Measurements from ENCODE around the gene TMEM248.
A peak's percentile ranks its signal among the peaks of the same experiment; 100 is the strongest.
"Not testable (repeated sequence)": the region's sequence is repeated elsewhere in the genome, so short reads cannot be mapped to it uniquely, and the experiment has no call there.

TMEM248 gene

DNA sequence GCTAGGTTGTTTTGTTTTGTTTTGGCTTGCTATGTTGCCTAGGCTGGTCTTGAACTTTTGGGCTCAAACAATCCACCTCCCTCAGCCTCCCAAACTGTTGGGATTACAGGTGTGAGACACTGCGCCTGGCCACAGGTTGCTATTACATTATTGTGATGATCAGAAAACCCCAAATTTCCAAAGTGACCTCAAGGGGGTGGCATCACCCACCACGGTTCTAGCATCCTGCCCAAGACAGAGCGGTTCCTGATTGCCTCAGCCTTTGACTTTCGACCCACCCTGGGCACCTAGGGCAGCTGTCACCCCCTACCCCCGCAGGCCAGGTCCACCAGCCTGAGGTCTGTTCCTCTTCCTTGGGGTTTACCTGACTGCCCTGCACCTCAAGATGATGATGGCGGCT is 46.0 kb downstream of the TMEM248 start:
- no peak for ATAC-seq
- TF ChIP-seq, protein P1, sequence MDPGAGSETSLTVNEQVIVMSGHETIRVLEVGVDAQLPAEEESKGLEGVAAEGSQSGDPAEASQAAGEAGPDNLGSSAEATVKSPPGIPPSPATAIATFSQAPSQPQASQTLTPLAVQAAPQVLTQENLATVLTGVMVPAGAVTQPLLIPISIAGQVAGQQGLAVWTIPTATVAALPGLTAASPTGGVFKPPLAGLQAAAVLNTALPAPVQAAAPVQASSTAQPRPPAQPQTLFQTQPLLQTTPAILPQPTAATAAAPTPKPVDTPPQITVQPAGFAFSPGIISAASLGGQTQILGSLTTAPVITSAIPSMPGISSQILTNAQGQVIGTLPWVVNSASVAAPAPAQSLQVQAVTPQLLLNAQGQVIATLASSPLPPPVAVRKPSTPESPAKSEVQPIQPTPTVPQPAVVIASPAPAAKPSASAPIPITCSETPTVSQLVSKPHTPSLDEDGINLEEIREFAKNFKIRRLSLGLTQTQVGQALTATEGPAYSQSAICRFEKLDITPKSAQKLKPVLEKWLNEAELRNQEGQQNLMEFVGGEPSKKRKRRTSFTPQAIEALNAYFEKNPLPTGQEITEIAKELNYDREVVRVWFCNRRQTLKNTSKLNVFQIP (CRISPR knock-in tag; IDR thresholded peaks at IDR 0.05; ENCODE audit: borderline replicate concordance, low read depth), result no peak
- TF ChIP-seq RARB (CRISPR knock-in tag; IDR thresholded peaks at IDR 0.05) (no peak), ZNF565 (CRISPR knock-in tag; conservative IDR thresholded peaks at IDR 0.05; ENCODE audit: low read depth) (no peak), ESRRG (CRISPR knock-in tag; IDR thresholded peaks at IDR 0.05) (no peak), BACH2 (CRISPR knock-in tag; IDR thresholded peaks at IDR 0.05; ENCODE audit: borderline replicate concordance) (no peak), PPARA (CRISPR knock-in tag; IDR thresholded peaks at IDR 0.05; ENCODE audit: borderline replicate concordance) (no peak), ZFP3 (CRISPR knock-in tag; IDR thresholded peaks at IDR 0.05) (no peak), ZC3H10 (CRISPR knock-in tag; IDR thresholded peaks at IDR 0.05) (no peak), SNAI2 (CRISPR knock-in tag; IDR thresholded peaks at IDR 0.05) (no peak), TOX (CRISPR knock-in tag; IDR thresholded peaks at IDR 0.05; ENCODE audit: borderline replicate concordance) (no peak), GLIS3 (CRISPR knock-in tag; IDR thresholded peaks at IDR 0.05) (no peak), ZFP30 (CRISPR knock-in tag; IDR thresholded peaks at IDR 0.05) (no peak), ZNF70 (CRISPR knock-in tag; IDR thresholded peaks at IDR 0.05) (no peak), ISL1 (CRISPR knock-in tag; IDR thresholded peaks at IDR 0.05) (no peak)
- TF ChIP-seq, protein P2, sequence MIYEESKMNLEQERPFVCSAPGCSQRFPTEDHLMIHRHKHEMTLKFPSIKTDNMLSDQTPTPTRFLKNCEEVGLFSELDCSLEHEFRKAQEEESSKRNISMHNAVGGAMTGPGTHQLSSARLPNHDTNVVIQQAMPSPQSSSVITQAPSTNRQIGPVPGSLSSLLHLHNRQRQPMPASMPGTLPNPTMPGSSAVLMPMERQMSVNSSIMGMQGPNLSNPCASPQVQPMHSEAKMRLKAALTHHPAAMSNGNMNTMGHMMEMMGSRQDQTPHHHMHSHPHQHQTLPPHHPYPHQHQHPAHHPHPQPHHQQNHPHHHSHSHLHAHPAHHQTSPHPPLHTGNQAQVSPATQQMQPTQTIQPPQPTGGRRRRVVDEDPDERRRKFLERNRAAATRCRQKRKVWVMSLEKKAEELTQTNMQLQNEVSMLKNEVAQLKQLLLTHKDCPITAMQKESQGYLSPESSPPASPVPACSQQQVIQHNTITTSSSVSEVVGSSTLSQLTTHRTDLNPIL (CRISPR knock-in tag; IDR thresholded peaks at IDR 0.05; ENCODE audit: low read depth), result no peak
- TF ChIP-seq, protein P3, sequence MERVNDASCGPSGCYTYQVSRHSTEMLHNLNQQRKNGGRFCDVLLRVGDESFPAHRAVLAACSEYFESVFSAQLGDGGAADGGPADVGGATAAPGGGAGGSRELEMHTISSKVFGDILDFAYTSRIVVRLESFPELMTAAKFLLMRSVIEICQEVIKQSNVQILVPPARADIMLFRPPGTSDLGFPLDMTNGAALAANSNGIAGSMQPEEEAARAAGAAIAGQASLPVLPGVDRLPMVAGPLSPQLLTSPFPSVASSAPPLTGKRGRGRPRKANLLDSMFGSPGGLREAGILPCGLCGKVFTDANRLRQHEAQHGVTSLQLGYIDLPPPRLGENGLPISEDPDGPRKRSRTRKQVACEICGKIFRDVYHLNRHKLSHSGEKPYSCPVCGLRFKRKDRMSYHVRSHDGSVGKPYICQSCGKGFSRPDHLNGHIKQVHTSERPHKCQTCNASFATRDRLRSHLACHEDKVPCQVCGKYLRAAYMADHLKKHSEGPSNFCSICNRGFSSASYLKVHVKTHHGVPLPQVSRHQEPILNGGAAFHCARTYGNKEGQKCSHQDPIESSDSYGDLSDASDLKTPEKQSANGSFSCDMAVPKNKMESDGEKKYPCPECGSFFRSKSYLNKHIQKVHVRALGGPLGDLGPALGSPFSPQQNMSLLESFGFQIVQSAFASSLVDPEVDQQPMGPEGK (CRISPR knock-in tag; IDR thresholded peaks at IDR 0.05; ENCODE audit: borderline replicate concordance), result no peak
- TF ChIP-seq, protein P4, sequence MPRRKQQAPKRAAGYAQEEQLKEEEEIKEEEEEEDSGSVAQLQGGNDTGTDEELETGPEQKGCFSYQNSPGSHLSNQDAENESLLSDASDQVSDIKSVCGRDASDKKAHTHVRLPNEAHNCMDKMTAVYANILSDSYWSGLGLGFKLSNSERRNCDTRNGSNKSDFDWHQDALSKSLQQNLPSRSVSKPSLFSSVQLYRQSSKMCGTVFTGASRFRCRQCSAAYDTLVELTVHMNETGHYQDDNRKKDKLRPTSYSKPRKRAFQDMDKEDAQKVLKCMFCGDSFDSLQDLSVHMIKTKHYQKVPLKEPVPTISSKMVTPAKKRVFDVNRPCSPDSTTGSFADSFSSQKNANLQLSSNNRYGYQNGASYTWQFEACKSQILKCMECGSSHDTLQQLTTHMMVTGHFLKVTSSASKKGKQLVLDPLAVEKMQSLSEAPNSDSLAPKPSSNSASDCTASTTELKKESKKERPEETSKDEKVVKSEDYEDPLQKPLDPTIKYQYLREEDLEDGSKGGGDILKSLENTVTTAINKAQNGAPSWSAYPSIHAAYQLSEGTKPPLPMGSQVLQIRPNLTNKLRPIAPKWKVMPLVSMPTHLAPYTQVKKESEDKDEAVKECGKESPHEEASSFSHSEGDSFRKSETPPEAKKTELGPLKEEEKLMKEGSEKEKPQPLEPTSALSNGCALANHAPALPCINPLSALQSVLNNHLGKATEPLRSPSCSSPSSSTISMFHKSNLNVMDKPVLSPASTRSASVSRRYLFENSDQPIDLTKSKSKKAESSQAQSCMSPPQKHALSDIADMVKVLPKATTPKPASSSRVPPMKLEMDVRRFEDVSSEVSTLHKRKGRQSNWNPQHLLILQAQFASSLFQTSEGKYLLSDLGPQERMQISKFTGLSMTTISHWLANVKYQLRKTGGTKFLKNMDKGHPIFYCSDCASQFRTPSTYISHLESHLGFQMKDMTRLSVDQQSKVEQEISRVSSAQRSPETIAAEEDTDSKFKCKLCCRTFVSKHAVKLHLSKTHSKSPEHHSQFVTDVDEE (CRISPR knock-in tag; IDR thresholded peaks at IDR 0.05), result no peak

DNA sequence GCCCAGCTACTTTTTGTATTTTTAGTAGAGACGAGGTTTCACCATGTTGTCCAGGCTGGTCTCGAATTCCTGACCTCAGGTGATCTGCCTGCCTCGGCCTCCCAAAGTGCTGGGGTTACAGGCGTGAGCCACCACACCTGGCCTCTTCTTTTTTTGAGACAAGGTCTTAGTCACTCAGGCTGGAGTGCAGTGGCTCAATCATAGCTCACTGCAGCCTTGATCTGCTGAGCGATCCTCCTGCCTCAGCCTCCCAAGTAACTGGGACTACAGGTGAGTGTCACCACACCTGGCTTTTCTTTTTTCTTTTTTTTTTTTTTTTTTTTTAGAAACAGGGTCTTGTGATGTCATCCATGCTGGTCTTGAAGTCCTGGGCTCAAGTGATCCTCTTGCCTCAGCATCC is 48.0 kb downstream of the TMEM248 start:
- ATAC-seq, result not testable (repeated sequence)

DNA sequence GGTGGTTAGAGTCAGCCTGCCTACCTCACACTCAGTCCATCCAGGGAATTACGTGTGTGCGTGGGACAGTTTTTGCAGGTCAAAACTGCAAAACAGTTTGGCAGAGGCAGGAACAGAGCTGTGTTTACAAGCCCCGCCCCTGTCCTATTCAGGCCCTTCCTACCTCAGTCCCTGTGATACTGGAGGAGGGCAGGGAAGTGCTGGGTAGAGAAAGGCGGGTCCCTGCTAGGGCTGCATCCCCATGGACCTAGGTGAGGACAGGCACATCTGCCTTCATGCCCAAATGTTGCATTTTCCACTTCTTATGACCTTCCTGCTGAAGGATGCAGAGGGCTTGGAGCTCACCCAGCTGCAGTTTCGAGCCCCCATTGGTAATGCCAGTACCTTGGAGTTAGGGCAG is 49.3 kb downstream of the TMEM248 start:
- no peak for TF ChIP-seq TOX (CRISPR knock-in tag; IDR thresholded peaks at IDR 0.05; ENCODE audit: borderline replicate concordance)
- peak; percentile 32; the same call in 2 of the 3 replicates for ATAC-seq

DNA sequence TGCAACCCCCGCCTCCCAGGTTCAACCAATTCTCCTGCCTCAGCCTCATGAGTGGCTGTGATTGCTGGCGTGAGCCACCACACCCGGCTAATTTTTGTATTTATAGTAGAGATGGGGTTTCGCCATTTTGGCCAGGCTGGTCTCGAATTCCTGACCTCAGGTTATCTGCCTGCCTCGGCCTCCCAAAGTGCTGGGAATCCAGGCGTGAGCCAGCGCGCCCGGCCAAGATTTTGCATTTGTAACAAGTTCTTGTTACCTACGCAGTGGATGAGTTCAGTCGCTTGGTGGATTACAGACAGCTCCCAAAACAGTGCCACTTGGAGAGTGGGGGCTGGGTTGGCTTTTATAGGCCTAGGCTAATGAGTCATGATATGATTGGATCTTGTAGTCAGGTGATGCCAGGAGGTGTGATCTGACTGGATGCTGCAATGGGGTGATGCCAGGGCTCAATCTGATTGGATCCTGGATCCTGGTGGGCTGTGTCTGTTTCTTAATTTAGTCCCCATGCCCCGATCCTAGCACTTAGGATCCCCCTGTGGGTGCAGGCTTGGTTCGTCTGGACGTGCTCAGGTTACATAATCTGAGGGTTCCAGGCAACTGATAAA is 54.1 kb downstream of the TMEM248 start:
- no peak; the same call in 2 of the 3 replicates for ATAC-seq
- TF ChIP-seq RARB (CRISPR knock-in tag; IDR thresholded peaks at IDR 0.05) (no peak), ZFP3 (CRISPR knock-in tag; IDR thresholded peaks at IDR 0.05) (no peak), TCF4 (CRISPR knock-in tag; IDR thresholded peaks at IDR 0.05; ENCODE audit: borderline replicate concordance) (no peak), TOX (CRISPR knock-in tag; IDR thresholded peaks at IDR 0.05; ENCODE audit: borderline replicate concordance) (no peak), GLIS3 (CRISPR knock-in tag; IDR thresholded peaks at IDR 0.05) (no peak), SNAI2 (CRISPR knock-in tag; IDR thresholded peaks at IDR 0.05) (no peak), ZNF565 (CRISPR knock-in tag; conservative IDR thresholded peaks at IDR 0.05; ENCODE audit: low read depth) (no peak), ARNTL (CRISPR knock-in tag; IDR thresholded peaks at IDR 0.05; ENCODE audit: borderline replicate concordance, low read depth) (no peak), CSDC2 (CRISPR knock-in tag; IDR thresholded peaks at IDR 0.05) (no peak), PPARA (CRISPR knock-in tag; IDR thresholded peaks at IDR 0.05; ENCODE audit: borderline replicate concordance) (no peak), OSR1 (CRISPR knock-in tag; IDR thresholded peaks at IDR 0.05) (no peak), ZNF70 (CRISPR knock-in tag; IDR thresholded peaks at IDR 0.05) (no peak), BACH2 (CRISPR knock-in tag; IDR thresholded peaks at IDR 0.05; ENCODE audit: borderline replicate concordance) (no peak), ISL1 (CRISPR knock-in tag; IDR thresholded peaks at IDR 0.05) (no peak)
- TF ChIP-seq, protein P1 (CRISPR knock-in tag; IDR thresholded peaks at IDR 0.05; ENCODE audit: borderline replicate concordance, low read depth), result no peak
- TF ChIP-seq, protein P2 (CRISPR knock-in tag; IDR thresholded peaks at IDR 0.05; ENCODE audit: low read depth), result no peak
- TF ChIP-seq, protein P4 (CRISPR knock-in tag; IDR thresholded peaks at IDR 0.05), result no peak
